HG03520 (cell line): ENCODE data around the gene PABPC1L.
"Not testable (repeated sequence)": the region's sequence is repeated elsewhere in the genome, so short reads cannot be mapped to it uniquely, and the experiment has no call there.

Experiments
- ATAC-seq: cut with Tn5 transposase; IDR thresholded peaks from one replicate; pipeline ENCODE4 v1.9.1; 2021; ENCODE audit warnings: mild to moderate bottlenecking, moderate library complexity; ENCODE audit not compliant: unreplicated experiment

The PABPC1L gene

GRCh38 chr20:44909872-44910689 lies at the start of gene PABPC1L:
TSS of gene PABPC1L (plus strand) at chr20:44910060. CDS start at chr20:44910144, 84 bp downstream.
- ATAC-seq, result peak; percentile 77

GRCh38 chr20:44861531-44862006 lies 48.3 kb upstream of the PABPC1L start:
- ATAC-seq, result no peak

DNA sequence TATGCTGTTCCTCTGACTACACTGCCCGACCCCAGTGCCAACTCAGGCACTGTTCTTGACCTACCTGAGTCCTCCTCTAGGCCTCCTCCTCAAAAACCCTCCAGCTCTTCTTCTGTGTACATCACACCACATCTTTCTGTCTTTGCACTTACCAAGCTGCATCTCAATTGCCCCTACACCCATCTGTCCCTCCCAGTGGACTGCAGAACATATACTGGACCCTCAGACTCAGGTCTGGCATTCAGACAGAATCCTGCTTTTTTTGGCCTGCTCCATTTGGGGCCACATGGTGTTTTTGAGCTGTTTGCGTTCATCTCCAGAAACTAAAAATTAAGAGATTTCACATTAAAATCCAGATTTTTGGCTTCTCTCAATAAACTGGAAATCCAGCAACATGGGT lies 47.6 kb upstream of the PABPC1L start:
- ATAC-seq, result no peak

- not testable (repeated sequence) for ATAC-seq
Observed at GRCh38 chr20:44863365-44864084, 46.3 kb upstream of the PABPC1L start.

- not testable (repeated sequence) for ATAC-seq
Observed at GRCh38 chr20:44864493-44864892, 45.4 kb upstream of the PABPC1L start.

DNA sequence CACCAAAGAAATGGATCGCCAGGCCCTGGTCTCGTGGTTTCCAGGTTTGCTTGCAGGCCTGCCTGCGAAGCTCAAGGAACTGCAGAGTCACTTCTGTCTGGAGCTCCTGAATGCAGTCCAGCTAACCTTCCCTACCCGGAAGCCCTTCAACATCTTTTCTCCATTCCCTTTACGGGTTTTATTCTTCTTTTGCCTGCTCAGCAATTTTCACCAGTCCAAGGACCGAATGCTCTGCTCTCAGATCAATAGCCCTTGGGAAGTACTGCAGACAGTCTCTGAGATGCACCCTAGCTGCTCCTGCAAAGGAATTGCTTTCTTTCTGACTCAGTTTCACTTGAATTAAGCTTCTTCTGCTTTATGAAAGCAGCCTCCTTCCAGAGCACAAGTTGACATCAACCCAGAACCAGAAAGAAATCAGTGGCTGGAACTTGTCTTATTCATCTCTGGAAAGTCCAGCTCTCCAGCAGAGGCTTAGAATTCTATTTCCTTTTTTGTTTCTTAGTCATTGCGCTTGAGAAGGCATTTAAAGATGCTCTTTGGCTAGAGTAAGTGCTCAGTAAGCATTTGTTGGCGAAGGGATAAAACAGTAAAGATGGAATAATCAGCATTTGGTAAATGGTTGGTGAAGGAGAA lies 43.0 kb upstream of the PABPC1L start:
- no peak for ATAC-seq

- no peak for ATAC-seq
Observed at GRCh38 chr20:44869471-44869870, 40.4 kb upstream of the PABPC1L start.

DNA sequence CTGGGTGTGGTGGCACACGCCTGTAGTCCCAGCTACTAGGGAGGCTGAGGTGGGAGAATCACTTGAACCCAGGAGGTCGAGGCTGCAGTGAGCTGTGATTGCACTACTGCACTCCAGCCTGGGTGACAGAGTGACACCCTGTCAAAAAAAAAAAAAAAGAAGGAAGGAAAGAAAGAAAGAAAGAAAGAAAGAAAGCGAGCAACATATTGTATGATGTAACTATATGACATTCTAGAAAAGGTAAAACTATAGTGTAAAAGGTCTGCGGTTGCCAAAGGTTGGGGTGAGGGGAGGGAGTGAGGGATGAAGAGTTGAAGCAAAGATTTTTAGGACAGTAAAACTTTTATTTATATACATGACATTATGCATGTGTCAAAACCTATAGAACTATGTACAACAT lies 27.5 kb upstream of the PABPC1L start:
- ATAC-seq, result not testable (repeated sequence)

GRCh38 chr20:44883214-44883902 lies 26.5 kb upstream of the PABPC1L start:
- no peak for ATAC-seq

GRCh38 chr20:44884907-44885391 lies 24.9 kb upstream of the PABPC1L start:
- no peak for ATAC-seq

- peak; percentile 88 for ATAC-seq
Observed at GRCh38 chr20:44885392-44886265, 24.2 kb upstream of the PABPC1L start, which contains the start of gene YWHAB. TSS of gene YWHAB (plus strand) at chr20:44885705. CDS start at chr20:44901534, 15,829 bp downstream.

GRCh38 chr20:44886266-44886651 lies 23.6 kb upstream of the PABPC1L start:
- no peak for ATAC-seq

GRCh38 chr20:44886828-44887227 lies 23.0 kb upstream of the PABPC1L start:
- ATAC-seq, result no peak

DNA sequence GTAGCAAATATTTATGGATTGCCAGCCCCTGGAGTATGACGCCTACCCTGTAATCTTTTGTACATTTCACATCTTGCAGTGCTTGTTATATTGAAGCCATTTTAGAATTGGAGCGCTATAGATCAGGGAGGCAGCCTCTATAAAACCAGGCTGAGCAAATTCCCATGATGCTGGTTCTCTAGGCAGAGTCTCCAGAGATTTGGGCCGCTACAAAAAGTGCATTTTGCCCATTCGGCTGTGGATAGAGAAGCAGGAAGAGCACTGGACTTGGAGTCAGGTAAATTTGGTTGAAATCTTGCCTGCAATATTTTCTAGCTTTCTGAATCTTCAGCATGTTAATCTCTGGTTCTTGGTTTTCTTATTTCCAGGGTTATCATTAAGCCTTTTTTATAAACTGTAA lies 22.4 kb upstream of the PABPC1L start:
- no peak for ATAC-seq

DNA sequence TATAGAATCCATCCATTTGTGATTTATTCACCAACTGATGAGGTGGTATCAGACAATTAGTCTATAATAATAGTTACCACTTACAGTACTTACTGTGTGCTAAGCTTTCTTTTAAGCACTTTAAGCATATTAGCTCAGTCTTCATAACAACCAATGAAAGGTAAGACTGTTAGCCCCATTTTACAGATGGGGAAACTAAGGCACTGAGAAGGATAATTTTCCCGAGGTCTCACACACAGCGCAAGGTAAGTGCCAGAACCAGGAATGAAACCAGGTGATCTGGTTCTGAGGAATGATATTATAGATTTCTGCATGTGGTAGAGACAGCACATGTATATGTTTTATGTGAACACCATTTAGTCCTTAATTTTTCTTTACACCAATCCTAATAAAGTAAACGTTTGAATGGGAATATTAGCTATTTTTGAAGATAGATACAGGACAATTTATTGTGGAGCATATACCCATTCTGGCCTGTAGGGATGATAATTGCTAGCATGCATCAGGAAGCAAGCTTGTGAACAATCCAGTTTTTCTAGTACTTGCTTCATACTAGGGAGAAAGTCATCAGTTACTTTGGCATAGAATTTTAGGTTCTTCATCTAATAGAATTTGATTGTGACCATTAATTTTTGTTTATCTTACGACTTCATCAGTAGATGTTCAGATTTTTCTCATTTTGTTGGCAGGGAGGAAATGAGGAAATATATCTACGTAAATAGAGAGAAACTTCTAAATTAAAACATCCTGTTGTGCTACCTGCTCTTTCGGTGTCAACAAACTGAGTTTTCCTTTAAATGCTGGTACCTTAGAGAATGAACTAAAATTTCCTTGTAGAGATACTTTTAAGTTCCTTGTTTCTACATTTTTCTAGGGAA lies 21.4 kb upstream of the PABPC1L start:
- ATAC-seq, result no peak

DNA sequence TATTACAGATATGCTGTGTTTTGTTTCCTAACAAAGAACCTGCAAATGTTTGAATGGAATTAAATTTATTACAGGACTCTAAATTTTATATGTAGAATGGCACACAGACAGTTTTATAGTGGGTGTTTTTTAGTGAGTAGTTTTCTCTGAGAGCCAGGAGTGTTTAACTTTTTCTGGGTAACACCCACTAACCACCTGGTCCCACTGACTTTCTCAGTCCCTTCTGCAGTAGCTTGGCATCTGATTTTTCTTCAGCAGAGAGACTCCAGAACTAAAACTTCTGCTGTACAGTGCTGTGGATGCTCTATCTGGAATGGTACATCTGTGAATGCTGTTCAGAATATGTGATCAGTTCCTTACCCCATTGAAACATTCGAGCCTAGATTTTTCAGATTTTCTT lies 18.0 kb upstream of the PABPC1L start:
- no peak for ATAC-seq

- ATAC-seq, result no peak
Observed at GRCh38 chr20:44894959-44895358, 14.9 kb upstream of the PABPC1L start.

DNA sequence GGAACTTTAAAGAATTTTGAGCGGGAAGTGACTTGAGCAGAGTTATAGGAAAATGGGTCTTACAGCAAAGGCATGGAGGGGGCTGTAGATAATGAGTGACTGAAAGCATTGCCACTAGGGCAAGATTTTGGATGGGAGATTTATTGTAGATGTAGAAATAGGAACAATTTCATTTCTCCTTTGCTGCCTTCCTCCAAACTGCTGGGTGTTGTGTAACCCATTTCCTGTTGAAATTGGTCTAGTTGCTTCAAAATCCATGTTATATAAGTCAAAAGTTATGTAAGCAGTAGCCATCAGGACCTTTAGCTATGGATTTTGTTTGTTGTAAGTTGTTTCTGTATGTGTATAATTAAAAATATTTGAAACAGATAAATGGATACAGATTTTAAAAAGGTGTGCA lies 13.3 kb upstream of the PABPC1L start:
- no peak for ATAC-seq

DNA sequence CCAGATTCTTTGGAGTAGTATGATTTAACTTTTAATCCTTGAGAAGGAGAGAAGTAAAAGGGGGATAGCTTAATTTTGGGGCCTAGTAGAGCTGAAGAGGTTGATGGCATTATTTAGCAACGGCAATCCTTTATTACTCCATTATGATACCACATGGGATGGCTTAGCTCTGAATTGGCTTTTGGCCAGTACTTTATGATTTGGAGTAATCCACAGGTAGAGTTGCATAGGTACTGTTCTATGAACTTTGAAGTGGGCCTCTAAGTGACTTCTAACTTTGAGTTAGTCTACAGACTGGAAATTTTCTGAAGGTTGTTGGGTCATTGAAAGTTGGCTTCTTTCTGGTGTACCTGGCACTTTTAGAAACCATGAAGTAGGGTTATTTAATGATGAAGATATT lies 12.7 kb upstream of the PABPC1L start:
- ATAC-seq, result no peak
